WTC11 (cell line): ENCODE results near the gene TSHZ1. TPM values are rescaled to one million over a fixed set of nuclear protein-coding genes. Genes with fewer than 3 reads are reported as not detected.

Experiments
- ATAC-seq: fragments of 200-7000 bp; cut with Tn5 transposase; 2 replicates; pipeline ENCODE4 v1.10.0; 2021; ENCODE audit warnings: mild to moderate bottlenecking, moderate library complexity
- CTCF ChIA-PET: fragments of 300-600 bp; sonication (Branson Sonifier 250); formaldehyde crosslinking; loops from one replicate; lab custom pipeline; 2021; ENCODE audit warnings: antibody characterized with exemption; lab: Charles Lee
- POLR2A ChIA-PET: fragments of 350-600 bp; sonication (Branson Sonifier 250); formaldehyde crosslinking; loops from one replicate; lab custom pipeline; 2021; ENCODE audit warnings: antibody characterized with exemption; lab: Charles Lee
- DNase-seq: peaks from one replicate; pipeline ENCODE4 v3.0.0; 2021; ENCODE audit warnings: low spot score
- H3K27ac Mint-ChIP-seq: 2 replicates; pipeline ENCODE4 v1.8.0; 2021; ENCODE audit warnings: mixed read lengths
- H3K27me3 Mint-ChIP-seq: 2 replicates; pipeline ENCODE4 v1.8.0; 2021; ENCODE audit warnings: low read depth, mild to moderate bottlenecking, moderate library complexity, mixed read lengths
- H3K36me3 Mint-ChIP-seq: 2 replicates; pipeline ENCODE4 v1.8.0; 2021; ENCODE audit warnings: mixed read lengths
- H3K4me1 Mint-ChIP-seq: 2 replicates; pipeline ENCODE4 v1.8.0; 2022; ENCODE audit warnings: mixed read lengths
- H3K4me3 Mint-ChIP-seq: 2 replicates; pipeline ENCODE4 v1.8.0; 2021; ENCODE audit warnings: mild to moderate bottlenecking, moderate library complexity, mixed read lengths
- H3K9me3 Mint-ChIP-seq: 2 replicates; pipeline ENCODE4 v1.8.0; 2021; ENCODE audit warnings: mixed read lengths
- CBFB ChIP-seq: sonication (generic); formaldehyde crosslinking; IDR thresholded peaks from 2 replicates; pipeline ENCODE4 v1.8.1; 2022; ENCODE audit warnings: mild to moderate bottlenecking, low read depth, missing genetic modification reagents
- EMX1 ChIP-seq: fragments of 250-450 bp; sonication (Bioruptor Pico); IDR thresholded peaks from 2 replicates; pipeline ENCODE4 v1.8.0; 2021; ENCODE audit warnings: mild to moderate bottlenecking
- GABPB1 ChIP-seq: sonication (generic); formaldehyde crosslinking; IDR thresholded peaks from 2 replicates; pipeline ENCODE4 v1.8.1; 2023; ENCODE audit warnings: mild to moderate bottlenecking, missing genetic modification reagents
- IRF2 ChIP-seq: sonication (generic); formaldehyde crosslinking; IDR thresholded peaks from 2 replicates; pipeline ENCODE4 v1.8.0; 2022; ENCODE audit warnings: low read depth, missing genetic modification reagents, borderline replicate concordance
- NFYB ChIP-seq: sonication (generic); formaldehyde crosslinking; conservative IDR thresholded peaks from 2 replicates; pipeline ENCODE4 v1.8.0; 2022; ENCODE audit warnings: low read depth, missing genetic modification reagents
- NR3C1 ChIP-seq: sonication (generic); formaldehyde crosslinking; conservative IDR thresholded peaks from 2 replicates; pipeline ENCODE4 v1.8.1; 2023; ENCODE audit warnings: low read depth, mild to moderate bottlenecking, missing genetic modification reagents
- SOX15 ChIP-seq: fragments of 250-450 bp; sonication (Bioruptor Pico); IDR thresholded peaks from 2 replicates; pipeline ENCODE4 v1.9.0; 2021; ENCODE audit warnings: mild to moderate bottlenecking
- SP1 ChIP-seq: sonication (generic); formaldehyde crosslinking; conservative IDR thresholded peaks from 2 replicates; pipeline ENCODE4 v1.8.1; 2022; ENCODE audit warnings: missing genetic modification reagents
- TP53 ChIP-seq: sonication (generic); formaldehyde crosslinking; IDR thresholded peaks from 2 replicates; pipeline ENCODE4 v1.8.1; 2023; ENCODE audit warnings: mild to moderate bottlenecking, missing genetic modification reagents
- ZNF416 ChIP-seq: fragments of 250-450 bp; sonication (Bioruptor Pico); IDR thresholded peaks from 2 replicates; pipeline ENCODE4 v1.9.0; 2021; ENCODE audit warnings: mild to moderate bottlenecking, inconsistent platforms
- total RNA-seq: library from RNA; stranded (reverse); gene quantifications from 3 replicates; pipeline ENCODE4 v1.2.3, GENCODE V29; 2021
- TF ChIP-seq, protein P1 (sequence below): sonication (generic); formaldehyde crosslinking; IDR thresholded peaks from 2 replicates; pipeline ENCODE4 v1.8.0; 2023; ENCODE audit warnings: missing genetic modification reagents, mild to moderate bottlenecking, borderline replicate concordance
- TF ChIP-seq, protein P2 (sequence below): sonication (generic); formaldehyde crosslinking; conservative IDR thresholded peaks from 2 replicates; pipeline ENCODE4 v1.8.1; 2022; ENCODE audit warnings: mild to moderate bottlenecking, missing genetic modification reagents
- TF ChIP-seq, protein P3 (sequence below): sonication (generic); formaldehyde crosslinking; IDR thresholded peaks from 2 replicates; pipeline ENCODE4 v1.8.1; 2022; ENCODE audit warnings: low read depth, missing genetic modification reagents, borderline replicate concordance
- TF ChIP-seq, protein P4 (sequence below): sonication (generic); formaldehyde crosslinking; IDR thresholded peaks from 2 replicates; pipeline ENCODE4 v1.8.1; 2022; ENCODE audit warnings: low read depth, mild to moderate bottlenecking, moderate library complexity, missing genetic modification reagents, borderline replicate concordance
- TF ChIP-seq, protein P5 (sequence below): sonication (generic); formaldehyde crosslinking; IDR thresholded peaks from 2 replicates; pipeline ENCODE4 v1.8.1; 2023; ENCODE audit warnings: mild to moderate bottlenecking, missing genetic modification reagents
- TF ChIP-seq, protein P6 (sequence below): fragments of 250-450 bp; sonication (Bioruptor Pico); IDR thresholded peaks from 2 replicates; pipeline ENCODE4 v2.1.2; 2022; ENCODE audit warnings: mild to moderate bottlenecking, moderate library complexity

The TSHZ1 gene
- total RNA-seq, 1 experiment from 2014 or later: 2.9 TPM

DNA sequence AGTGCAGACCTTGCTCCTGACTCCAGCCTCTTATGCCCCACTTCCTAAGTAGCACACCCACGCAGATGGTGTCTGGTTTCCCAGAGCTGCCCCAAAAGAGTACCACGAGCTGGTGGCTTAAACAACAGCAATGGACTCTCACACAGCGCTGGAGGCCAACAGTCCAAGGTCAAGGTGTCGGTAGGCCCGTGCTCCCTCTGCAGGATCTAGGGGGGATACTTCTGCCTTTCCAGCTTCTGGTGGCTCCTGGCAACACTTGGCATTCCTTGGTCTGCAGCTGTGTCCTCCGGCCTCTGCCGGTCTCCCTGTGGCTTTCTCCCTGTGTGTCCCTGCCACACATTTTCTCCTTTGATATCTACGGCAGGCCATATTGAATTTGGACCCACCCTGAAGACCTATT lies 99.0 kb downstream of the TSHZ1 start (continued):
- TF ChIP-seq, protein P1, sequence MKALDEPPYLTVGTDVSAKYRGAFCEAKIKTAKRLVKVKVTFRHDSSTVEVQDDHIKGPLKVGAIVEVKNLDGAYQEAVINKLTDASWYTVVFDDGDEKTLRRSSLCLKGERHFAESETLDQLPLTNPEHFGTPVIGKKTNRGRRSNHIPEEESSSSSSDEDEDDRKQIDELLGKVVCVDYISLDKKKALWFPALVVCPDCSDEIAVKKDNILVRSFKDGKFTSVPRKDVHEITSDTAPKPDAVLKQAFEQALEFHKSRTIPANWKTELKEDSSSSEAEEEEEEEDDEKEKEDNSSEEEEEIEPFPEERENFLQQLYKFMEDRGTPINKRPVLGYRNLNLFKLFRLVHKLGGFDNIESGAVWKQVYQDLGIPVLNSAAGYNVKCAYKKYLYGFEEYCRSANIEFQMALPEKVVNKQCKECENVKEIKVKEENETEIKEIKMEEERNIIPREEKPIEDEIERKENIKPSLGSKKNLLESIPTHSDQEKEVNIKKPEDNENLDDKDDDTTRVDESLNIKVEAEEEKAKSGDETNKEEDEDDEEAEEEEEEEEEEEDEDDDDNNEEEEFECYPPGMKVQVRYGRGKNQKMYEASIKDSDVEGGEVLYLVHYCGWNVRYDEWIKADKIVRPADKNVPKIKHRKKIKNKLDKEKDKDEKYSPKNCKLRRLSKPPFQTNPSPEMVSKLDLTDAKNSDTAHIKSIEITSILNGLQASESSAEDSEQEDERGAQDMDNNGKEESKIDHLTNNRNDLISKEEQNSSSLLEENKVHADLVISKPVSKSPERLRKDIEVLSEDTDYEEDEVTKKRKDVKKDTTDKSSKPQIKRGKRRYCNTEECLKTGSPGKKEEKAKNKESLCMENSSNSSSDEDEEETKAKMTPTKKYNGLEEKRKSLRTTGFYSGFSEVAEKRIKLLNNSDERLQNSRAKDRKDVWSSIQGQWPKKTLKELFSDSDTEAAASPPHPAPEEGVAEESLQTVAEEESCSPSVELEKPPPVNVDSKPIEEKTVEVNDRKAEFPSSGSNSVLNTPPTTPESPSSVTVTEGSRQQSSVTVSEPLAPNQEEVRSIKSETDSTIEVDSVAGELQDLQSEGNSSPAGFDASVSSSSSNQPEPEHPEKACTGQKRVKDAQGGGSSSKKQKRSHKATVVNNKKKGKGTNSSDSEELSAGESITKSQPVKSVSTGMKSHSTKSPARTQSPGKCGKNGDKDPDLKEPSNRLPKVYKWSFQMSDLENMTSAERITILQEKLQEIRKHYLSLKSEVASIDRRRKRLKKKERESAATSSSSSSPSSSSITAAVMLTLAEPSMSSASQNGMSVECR: no peak
- TF ChIP-seq IRF2 (CRISPR knock-in tag): no peak
- TF ChIP-seq NFYB (CRISPR knock-in tag): no peak
- TF ChIP-seq, protein P2, sequence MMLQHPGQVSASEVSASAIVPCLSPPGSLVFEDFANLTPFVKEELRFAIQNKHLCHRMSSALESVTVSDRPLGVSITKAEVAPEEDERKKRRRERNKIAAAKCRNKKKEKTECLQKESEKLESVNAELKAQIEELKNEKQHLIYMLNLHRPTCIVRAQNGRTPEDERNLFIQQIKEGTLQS (CRISPR knock-in tag): no peak
- TF ChIP-seq, protein P3, sequence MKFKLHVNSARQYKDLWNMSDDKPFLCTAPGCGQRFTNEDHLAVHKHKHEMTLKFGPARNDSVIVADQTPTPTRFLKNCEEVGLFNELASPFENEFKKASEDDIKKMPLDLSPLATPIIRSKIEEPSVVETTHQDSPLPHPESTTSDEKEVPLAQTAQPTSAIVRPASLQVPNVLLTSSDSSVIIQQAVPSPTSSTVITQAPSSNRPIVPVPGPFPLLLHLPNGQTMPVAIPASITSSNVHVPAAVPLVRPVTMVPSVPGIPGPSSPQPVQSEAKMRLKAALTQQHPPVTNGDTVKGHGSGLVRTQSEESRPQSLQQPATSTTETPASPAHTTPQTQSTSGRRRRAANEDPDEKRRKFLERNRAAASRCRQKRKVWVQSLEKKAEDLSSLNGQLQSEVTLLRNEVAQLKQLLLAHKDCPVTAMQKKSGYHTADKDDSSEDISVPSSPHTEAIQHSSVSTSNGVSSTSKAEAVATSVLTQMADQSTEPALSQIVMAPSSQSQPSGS (CRISPR knock-in tag): no peak
- TF ChIP-seq NR3C1 (CRISPR knock-in tag): no peak
- TF ChIP-seq SP1 (CRISPR knock-in tag): no peak
- no peak for TF ChIP-seq GABPB1

DNA sequence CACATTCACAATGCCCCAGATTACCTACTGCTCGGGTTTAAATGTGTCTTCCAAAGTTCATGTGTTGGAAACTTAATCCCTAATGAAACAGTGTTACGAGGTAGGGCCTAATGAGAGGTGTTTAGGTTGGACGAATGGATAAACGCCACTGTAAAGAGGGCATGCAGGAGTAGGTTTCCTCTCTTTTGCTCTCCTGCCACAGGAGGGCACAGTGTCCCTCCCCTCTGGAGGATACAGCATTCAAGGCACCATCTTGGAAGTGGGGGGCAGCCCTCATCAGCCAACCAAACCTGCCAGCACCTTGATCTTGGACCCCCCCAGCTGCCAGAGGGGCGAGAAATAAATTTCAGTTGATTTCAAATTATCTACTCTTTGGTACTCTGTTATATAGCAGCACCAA lies 103.5 kb downstream of the TSHZ1 start:
- Mint-ChIP-seq H3K4me1 (no peaks in the 10 kb centered on the region), H3K36me3 (no peaks in the 10 kb centered on the region), H3K4me3 (no peak overlapping the region), H3K27ac (no peak overlapping the region), H3K9me3 (peaks cover 16% of the 10 kb centered on the region), H3K27me3 (no peaks in the 10 kb centered on the region; the same call in 1 of the 2 replicates)
- ChIA-PET CTCF (no interaction called here), POLR2A (no interaction called here)
- TF ChIP-seq, protein P4, sequence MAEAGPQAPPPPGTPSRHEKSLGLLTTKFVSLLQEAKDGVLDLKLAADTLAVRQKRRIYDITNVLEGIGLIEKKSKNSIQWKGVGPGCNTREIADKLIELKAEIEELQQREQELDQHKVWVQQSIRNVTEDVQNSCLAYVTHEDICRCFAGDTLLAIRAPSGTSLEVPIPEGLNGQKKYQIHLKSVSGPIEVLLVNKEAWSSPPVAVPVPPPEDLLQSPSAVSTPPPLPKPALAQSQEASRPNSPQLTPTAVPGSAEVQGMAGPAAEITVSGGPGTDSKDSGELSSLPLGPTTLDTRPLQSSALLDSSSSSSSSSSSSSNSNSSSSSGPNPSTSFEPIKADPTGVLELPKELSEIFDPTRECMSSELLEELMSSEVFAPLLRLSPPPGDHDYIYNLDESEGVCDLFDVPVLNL (CRISPR knock-in tag): no peak
- no peak for TF ChIP-seq EMX1 (CRISPR knock-in tag)
- DNase-seq (no peak), ATAC-seq (peak; percentile 44)

DNA sequence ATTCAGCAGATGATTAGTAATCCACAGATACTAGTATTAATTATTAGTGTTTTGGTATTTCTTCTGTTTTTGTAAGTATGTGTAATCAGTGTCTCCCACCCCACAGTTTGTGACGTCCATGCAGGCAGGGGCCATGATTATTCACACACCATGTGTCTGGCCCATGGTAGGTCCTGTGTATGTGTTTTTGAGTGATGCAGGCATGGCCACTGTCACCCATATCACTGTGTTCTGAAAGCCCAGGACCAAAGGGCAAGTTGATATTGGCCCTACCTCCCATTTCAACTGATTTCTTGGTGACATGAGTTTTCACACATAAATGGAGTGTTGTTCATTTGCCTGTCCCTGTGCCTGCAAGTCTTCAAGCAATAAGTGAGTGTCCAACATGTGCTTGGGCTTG lies 104.0 kb downstream of the TSHZ1 start:
- Mint-ChIP-seq H3K4me1 (no peaks in the 10 kb centered on the region), H3K27ac (no peak overlapping the region), H3K36me3 (no peaks in the 10 kb centered on the region), H3K4me3 (no peak overlapping the region), H3K9me3 (peaks cover 12% of the 10 kb centered on the region), H3K27me3 (no peaks in the 10 kb centered on the region; the same call in 1 of the 2 replicates)
- DNase-seq: no peak
- TF ChIP-seq SOX15 (CRISPR knock-in tag) (no peak), TP53 (CRISPR knock-in tag) (no peak), CBFB (CRISPR knock-in tag) (no peak)
- POLR2A ChIA-PET: no interaction called here
- no peak for ATAC-seq
- CTCF ChIA-PET: no interaction called here

DNA sequence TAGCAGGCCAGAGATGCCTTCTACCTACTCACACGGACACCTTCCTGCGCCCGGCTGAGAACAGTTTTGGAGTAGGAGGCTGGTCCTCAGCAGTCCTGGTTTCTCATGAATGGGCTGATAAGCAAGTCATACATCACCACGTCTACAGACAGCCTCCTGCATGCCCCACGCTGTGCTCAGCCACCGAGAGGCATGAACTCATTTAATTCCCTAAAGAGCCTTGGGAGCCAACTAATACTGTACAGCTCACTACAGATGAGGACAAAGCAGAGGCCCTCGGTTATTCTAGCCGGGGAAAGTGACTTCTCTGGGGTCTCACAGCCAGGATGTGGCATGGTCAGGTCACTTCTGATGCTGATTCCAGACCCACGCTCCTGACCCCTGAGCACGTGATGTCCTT lies 105.6 kb downstream of the TSHZ1 start:
- CTCF ChIA-PET: no interaction called here
- no peak overlapping the region for H3K4me3 Mint-ChIP-seq
- H3K4me1 Mint-ChIP-seq: no peaks in the 10 kb centered on the region
- POLR2A ChIA-PET: no interaction called here
- ATAC-seq (no peak), DNase-seq (no peak)
- no peaks in the 10 kb centered on the region; the same call in 1 of the 2 replicates for H3K27me3 Mint-ChIP-seq
- H3K27ac Mint-ChIP-seq: no peak overlapping the region
- 0 out of 2 replicates have a peak, but pooled peaks cover 3% of the 10 kb centered on the region for H3K9me3 Mint-ChIP-seq
- no peaks in the 10 kb centered on the region for H3K36me3 Mint-ChIP-seq
- TF ChIP-seq, protein P1: no peak
- no peak for TF ChIP-seq ZNF416 (CRISPR knock-in tag)
- TF ChIP-seq, protein P5, sequence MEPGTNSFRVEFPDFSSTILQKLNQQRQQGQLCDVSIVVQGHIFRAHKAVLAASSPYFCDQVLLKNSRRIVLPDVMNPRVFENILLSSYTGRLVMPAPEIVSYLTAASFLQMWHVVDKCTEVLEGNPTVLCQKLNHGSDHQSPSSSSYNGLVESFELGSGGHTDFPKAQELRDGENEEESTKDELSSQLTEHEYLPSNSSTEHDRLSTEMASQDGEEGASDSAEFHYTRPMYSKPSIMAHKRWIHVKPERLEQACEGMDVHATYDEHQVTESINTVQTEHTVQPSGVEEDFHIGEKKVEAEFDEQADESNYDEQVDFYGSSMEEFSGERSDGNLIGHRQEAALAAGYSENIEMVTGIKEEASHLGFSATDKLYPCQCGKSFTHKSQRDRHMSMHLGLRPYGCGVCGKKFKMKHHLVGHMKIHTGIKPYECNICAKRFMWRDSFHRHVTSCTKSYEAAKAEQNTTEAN (CRISPR knock-in tag): no peak
- TF ChIP-seq, protein P6, sequence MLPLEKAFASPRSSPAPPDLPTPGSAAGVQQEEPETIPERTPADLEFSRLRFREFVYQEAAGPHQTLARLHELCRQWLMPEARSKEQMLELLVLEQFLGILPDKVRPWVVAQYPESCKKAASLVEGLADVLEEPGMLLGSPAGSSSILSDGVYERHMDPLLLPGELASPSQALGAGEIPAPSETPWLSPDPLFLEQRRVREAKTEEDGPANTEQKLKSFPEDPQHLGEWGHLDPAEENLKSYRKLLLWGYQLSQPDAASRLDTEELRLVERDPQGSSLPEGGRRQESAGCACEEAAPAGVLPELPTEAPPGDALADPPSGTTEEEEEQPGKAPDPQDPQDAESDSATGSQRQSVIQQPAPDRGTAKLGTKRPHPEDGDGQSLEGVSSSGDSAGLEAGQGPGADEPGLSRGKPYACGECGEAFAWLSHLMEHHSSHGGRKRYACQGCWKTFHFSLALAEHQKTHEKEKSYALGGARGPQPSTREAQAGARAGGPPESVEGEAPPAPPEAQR (CRISPR knock-in tag): no peak
